Measurements from ENCODE around the gene PIF1.
"Not testable (repeated sequence)": the region's sequence is repeated elsewhere in the genome, so short reads cannot be mapped to it uniquely, and the experiment has no call there.

PIF1 gene

GRCh38 chr15:64809649-64810496 is 15.6 kb downstream of the PIF1 start:
- DNase-seq (ENCODE audit: low spot score): peak; percentile 71

GRCh38 chr15:64808785-64809453 is 16.5 kb downstream of the PIF1 start:
- no peak for DNase-seq (ENCODE audit: low spot score)

GRCh38 chr15:64807751-64808222 is 17.7 kb downstream of the PIF1 start:
- no peak for DNase-seq (ENCODE audit: low spot score)

GRCh38 chr15:64807051-64807749 is 18.2 kb downstream of the PIF1 start:
- no peak for DNase-seq (ENCODE audit: low spot score)

- no peak for DNase-seq (ENCODE audit: low spot score)
These were observed 18.9 kb downstream of the PIF1 start for GRCh38 chr15:64806509-64806908.

GRCh38 chr15:64804619-64805018 is 20.8 kb downstream of the PIF1 start:
- DNase-seq (ENCODE audit: low spot score): no peak

GRCh38 chr15:64803526-64803925 is 21.9 kb downstream of the PIF1 start:
- no peak for DNase-seq (ENCODE audit: low spot score)

- no peak for DNase-seq (ENCODE audit: low spot score)
These were observed 25.0 kb downstream of the PIF1 start for GRCh38 chr15:64800476-64800875.

- not testable (repeated sequence) for DNase-seq (ENCODE audit: low spot score)
These were observed 26.5 kb downstream of the PIF1 start for GRCh38 chr15:64798905-64799304.

GRCh38 chr15:64795921-64796320 is 29.5 kb downstream of the PIF1 start:
- not testable (repeated sequence) for DNase-seq (ENCODE audit: low spot score)

- DNase-seq (ENCODE audit: low spot score): not testable (repeated sequence)
These were observed 30.1 kb downstream of the PIF1 start for GRCh38 chr15:64795299-64795698.

- no peak for DNase-seq (ENCODE audit: low spot score)
These were observed 33.2 kb downstream of the PIF1 start for GRCh38 chr15:64792282-64792681.

- no peak for DNase-seq (ENCODE audit: low spot score)
These were observed 34.0 kb downstream of the PIF1 start for GRCh38 chr15:64791401-64791800.

- no peak for DNase-seq (ENCODE audit: low spot score)
These were observed 41.7 kb downstream of the PIF1 start for GRCh38 chr15:64783796-64784195.

- no peak for DNase-seq (ENCODE audit: low spot score)
These were observed 42.7 kb downstream of the PIF1 start for GRCh38 chr15:64782751-64783150.

- DNase-seq (ENCODE audit: low spot score): no peak
These were observed 44.1 kb downstream of the PIF1 start for GRCh38 chr15:64781299-64781698.

- no peak for DNase-seq (ENCODE audit: low spot score)
These were observed 44.8 kb downstream of the PIF1 start for GRCh38 chr15:64780600-64781156.

GRCh38 chr15:64779630-64780029 is 45.8 kb downstream of the PIF1 start:
- no peak for DNase-seq (ENCODE audit: low spot score)

- DNase-seq (ENCODE audit: low spot score): no peak
These were observed 46.4 kb downstream of the PIF1 start for GRCh38 chr15:64779024-64779423.

- no peak for DNase-seq (ENCODE audit: low spot score)
These were observed 49.1 kb downstream of the PIF1 start for GRCh38 chr15:64776402-64776786.

- DNase-seq (ENCODE audit: low spot score): no peak
These were observed 49.7 kb downstream of the PIF1 start, which contains the start of gene RBPMS2 for GRCh38 chr15:64775551-64776401. Gene RBPMS2, minus strand, starts transcription at chr15:64775589. Its CDS starts 270 bp downstream, at chr15:64775319.
